GM21737 (cell line): Measurements from ENCODE around the gene BCAT1.
"Not testable (repeated sequence)": the region's sequence is repeated elsewhere in the genome, so short reads cannot be mapped to it uniquely, and the experiment has no call there.

Experiments
- ATAC-seq: cut with Tn5 transposase; IDR thresholded peaks from one replicate; pipeline ENCODE4 v1.9.1; 2021; ENCODE audit warnings: mild to moderate bottlenecking, moderate library complexity; ENCODE audit not compliant: unreplicated experiment

Gene BCAT1

GRCh38 chr12:24928533-24929306 is 20.2 kb downstream of the BCAT1 start:
- ATAC-seq = not testable (repeated sequence)

DNA sequence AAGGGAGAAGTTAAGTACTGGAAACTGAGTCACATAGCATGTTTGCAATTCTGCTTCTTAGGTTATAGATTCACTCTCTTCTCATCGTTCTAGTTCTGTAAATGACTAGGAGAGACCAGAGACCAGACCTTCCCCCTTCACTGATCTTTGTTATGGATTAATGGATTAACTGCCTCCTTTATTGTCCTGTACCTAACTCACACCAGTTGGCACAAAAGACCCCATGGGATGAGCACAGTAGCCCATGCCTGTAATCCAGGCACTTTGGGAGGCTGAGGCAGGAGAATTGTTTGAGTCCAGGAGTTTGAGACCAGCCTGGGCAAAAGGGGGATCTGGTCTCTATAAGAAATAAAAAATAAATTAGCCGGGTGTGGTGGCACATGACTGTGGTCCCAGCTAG is 20.8 kb downstream of the BCAT1 start:
- ATAC-seq = no peak

DNA sequence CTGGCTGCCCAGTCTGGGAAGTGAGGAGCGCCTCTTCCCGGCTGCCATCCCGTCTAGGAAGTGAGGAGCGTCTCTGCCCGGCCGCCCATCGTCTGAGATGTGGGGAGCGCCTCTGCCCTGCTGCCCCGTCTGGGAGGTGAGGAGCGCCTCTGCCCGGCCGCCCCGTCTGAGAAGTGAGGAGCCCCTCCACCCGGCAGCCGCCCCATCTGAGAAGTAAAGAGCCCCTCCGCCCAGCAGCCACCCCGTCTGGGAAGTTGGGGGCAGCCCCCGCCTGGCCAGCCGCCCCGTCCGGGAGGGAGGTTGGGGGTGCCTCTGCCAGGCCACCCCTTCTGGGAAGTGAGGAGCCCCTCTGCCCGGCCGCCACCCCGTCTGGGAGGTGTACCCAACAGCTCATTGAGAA is 22.8 kb downstream of the BCAT1 start:
- ATAC-seq = not testable (repeated sequence)

GRCh38 chr12:24922090-24922489 is 26.8 kb downstream of the BCAT1 start:
- ATAC-seq = no peak

DNA sequence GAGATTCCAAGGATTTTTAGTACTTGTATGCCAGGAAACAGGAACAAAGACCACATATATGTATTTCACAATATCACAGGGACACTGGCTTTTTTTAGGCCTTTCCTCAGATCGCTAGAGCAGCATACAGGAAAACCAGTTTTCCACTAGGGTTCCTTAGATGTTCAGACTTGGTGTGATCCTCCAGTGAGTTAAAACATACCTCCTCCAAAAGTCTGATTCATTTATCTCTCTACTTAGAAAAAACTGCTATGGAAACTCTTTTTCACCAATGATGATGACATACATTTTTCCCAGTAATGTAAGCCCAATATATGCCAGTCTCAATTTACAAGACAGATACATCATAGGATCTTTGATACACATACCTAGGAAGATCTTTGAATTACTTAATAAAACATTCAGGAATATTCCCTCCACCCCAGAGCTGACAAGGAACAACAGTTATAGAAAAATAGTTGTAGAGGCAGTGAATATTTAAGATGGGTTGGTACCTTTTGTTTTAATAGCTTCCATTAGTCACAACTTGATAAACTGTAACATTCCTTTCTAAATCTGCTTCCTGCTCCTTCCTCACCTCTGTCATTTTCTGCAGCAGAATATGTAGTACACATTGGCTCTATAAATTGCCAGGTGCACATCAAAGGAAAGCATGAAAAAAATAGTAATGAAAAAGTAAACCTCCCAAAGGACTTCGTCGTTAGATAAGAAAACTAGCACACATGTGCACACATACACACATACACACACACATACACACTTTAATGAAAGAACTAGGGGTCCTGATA is 27.5 kb downstream of the BCAT1 start:
- ATAC-seq = no peak

- ATAC-seq = no peak
These were observed 28.8 kb downstream of the BCAT1 start for GRCh38 chr12:24920141-24920540.

GRCh38 chr12:24919346-24920001 is 29.4 kb downstream of the BCAT1 start:
- no peak for ATAC-seq

DNA sequence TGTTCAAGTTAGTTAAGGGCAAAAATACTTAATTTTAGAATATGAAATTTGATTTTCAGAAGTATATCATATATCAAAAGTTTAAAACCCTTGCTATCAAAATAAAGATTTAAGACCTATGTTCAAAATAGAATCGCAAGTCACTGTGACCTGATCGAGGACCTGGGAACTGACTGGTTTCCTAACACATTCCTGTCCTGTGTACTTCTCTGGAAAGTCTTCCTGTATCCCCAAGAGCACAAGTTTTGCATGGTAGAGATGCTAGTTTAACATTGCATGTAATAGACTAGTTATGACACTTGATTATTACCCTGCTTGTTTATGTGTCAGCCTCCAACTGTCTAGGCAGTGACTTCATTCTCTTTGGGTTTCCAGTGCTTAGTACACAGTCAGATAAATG is 30.3 kb downstream of the BCAT1 start:
- ATAC-seq = no peak

- no peak for ATAC-seq
These were observed 33.4 kb downstream of the BCAT1 start for GRCh38 chr12:24915501-24915900.

DNA sequence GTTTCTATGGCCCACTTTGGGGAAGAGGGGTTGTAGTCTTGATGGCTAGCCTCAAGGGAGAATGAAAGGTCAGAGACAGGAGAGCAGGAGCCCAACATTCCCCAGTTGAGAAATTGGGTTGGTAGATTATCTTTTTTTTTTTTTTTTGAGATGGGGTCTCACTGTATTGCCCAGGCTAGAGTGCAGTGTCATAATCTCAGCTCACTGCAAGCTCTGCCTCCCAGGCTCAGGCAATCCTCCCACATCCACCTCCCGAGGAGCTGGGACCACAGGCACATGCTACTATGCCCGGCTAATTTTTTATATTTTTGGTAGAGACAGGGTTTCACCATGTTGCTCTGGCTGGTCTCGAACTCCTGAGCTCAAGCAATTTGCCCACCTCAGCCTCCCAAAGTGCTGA is 34.9 kb downstream of the BCAT1 start:
- ATAC-seq = no peak

GRCh38 chr12:24913130-24913529 is 35.8 kb downstream of the BCAT1 start:
- ATAC-seq = no peak

DNA sequence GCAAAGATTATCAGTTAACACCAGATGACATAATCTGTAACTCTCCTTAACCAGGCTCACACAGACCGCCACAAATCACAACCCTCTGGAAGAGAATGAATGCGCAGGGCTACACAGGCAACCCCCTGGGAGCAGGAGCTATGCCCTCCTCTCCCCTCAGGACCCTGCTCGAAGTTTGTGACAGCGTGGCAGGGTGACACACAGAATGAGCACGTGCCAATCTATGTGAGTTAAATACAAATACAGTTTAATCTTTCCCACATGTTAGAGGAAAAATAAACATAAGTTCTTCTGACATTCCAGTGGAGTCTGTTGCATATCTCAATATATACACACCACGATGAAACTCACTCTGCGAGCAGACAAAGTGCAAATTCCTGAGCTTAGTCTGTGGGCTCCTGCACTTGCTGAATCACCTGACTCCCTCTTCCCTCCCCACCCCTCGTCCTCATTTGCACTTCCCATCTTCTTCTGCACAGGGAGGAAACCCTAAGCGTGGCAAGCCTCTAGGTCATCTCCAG is 37.6 kb downstream of the BCAT1 start:
- no peak for ATAC-seq

DNA sequence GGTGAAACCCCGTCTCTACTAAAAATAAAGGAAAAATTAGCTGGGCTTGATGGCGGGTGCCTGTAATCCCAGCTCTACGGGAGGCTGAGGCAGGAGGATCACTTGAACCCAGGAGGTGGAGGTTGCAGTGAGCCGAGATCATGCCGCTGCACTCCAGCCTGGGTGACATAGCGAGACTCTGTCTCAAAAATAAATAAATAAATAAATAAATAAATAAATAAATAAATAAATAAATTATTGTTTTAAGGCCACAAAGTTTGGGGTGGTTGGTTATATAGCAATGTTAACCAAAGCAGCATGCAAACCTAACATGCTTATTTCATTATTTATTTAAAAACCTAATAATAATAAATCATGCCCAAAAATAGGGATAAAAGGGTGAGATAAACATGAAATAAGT is 38.7 kb downstream of the BCAT1 start:
- ATAC-seq = not testable (repeated sequence)

DNA sequence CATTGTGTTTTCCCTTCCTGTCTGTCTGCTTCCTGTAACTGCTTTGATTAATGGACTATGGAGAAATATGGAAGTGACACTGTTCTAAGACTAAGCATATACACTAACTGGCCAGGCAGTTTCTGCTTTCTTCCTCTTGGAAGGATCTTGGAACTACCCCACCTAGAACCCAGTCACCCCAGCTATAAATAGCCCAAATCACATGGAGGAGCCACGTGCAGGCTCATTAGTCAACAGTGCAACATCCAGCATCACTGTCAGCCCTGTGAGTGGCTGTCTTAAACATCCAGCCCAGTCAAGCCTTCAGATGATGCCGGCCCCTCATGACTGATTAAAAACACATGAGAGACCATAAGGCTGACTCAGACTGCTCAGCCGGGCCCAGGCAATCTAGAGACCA is 39.2 kb downstream of the BCAT1 start:
- no peak for ATAC-seq

GRCh38 chr12:24907464-24907863 is 41.4 kb downstream of the BCAT1 start:
- ATAC-seq = no peak

DNA sequence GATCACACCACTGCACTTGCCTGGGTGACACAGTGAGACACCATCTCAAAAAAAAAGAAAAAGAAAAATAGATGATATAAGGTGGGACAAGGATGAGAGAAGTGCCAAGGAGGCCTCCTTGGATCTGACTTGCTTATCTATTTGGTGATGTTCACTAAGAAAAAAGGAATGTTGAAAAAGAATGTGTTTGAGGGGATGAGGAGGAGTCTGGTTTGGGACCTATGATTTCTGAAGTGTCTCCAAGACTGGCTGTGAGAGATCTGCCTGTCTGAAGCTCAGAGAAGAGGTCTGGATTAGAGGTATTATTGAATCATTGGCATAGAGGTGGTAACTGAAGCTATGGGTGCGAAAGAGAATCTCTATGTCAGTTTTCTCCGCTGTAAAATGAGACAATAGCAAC is 42.8 kb downstream of the BCAT1 start:
- ATAC-seq = no peak

DNA sequence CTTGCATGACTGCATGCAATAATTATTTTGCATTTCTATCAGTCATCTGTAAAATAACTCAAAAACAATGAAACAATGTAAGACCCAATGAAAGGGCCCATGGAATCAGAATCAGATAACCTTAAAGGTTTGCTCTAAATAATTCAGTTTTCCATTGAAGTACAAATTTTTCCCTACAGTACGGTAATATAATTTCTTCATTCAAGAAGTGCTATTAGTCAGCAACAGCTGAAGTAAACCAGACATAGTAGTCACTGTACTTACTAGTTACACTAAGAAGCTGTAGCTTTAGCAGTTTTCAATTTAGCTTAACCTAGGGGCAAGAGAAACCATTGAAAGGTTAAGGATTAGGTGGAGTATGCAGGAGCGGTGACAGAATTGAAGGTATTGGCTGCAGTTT is 43.5 kb downstream of the BCAT1 start:
- ATAC-seq = no peak

GRCh38 chr12:24904871-24905270 is 44.0 kb downstream of the BCAT1 start:
- ATAC-seq = no peak

DNA sequence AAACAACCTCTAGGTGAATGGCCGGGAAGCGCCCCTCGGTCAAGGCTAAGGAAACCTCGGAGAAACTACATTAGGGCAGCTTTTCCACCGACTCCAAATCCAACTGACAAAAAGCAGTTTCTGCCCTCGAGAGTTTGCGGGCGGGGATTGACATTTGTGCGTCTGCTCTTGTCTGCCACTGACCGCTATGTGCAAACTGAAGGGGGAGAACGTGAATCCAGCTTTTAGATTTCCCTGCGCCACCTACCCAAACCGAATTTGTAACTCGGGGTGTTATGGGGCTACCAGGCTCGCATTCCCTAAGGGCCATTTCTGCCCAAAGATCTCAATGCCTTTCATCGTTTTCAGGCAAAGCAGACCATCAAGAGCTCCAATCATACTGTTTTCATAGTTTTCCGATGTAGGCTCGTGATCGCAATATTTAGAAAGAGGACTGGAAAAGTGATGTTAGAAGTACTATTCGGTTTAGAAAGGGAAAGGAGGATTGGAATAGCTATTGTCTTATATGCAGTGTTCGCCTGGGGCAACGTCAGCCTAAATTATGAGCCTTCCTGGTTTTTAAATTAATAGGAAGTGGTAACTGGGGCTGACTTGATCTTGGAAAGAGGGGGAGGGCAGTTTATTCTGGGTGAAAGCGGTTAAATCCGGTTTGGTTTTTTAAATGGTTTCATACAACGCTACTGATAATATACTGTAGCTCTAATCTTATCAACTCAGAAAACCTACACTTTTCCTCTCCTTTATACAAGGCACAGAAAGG is 45.4 kb downstream of the BCAT1 start:
- no peak for ATAC-seq

DNA sequence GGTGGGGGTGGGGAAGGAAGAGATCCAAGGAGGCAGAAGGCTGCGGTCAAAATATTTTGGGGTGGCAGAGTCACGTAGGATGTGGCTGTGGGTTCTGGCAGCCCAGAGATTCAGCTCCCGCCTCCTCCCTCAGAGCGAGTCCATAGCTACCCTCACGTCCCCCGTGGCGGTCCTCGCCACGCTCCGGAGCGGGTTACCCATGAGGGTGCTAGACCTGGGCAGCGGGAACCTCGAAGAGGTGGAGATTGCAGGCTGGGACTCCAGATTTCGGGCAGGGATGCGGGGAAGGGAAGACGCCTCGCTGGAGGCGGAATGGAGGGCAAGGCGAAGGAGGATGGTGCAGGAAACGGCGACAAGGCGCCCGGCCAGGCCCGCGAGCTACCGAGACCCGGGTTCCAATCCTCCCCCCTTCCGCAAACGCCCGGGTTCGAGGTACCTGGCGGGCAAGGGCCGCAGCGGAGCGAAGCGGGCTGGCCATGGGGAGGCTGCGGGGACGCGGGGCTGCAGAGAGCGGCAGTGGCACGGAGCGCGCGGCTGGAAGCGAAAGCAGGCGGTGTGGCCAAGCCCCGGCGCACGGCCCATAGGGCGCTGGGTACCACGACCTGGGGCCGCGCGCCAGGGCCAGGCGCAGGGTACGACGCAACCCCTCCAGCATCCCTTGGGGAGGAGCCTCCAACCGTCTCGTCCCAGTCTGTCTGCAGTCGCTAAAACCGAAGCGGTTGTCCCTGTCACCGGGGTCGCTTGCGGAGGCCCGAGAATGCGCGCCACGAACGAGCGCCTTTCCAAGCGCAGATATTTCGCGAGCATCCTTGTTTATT is 46.2 kb downstream of the BCAT1 start:
- no peak for ATAC-seq
